K562 (cell line): ENCODE measurements around the gene RELL2. TPM values are rescaled to one million over a fixed set of nuclear protein-coding genes. Genes with fewer than 3 reads are reported as not detected.

ENCODE experiments used
- ASH1L ChIP-seq: fragments of 450-650 bp; IDR thresholded peaks from 2 replicates; pipeline ENCODE4 v1.6.1; 2018; ENCODE audit warnings: borderline replicate concordance, mild to moderate bottlenecking, low read depth; ENCODE audit not compliant: partially characterized antibody
- CHAMP1 ChIP-seq: fragments of 450-650 bp; IDR thresholded peaks from 2 replicates; pipeline ENCODE4 v1.6.1; 2016; ENCODE audit warnings: mild to moderate bottlenecking
- GATAD2B ChIP-seq: fragments of 450-650 bp; IDR thresholded peaks from 2 replicates; pipeline ENCODE4 v1.6.1; 2017; ENCODE audit warnings: mild to moderate bottlenecking, borderline replicate concordance
- MCM7 ChIP-seq, 2 experiments: fragments of 450-650 bp; IDR thresholded peaks; 2 replicates each; pipeline ENCODE4 v1.6.1; 2016 to 2018
- NCOA1 ChIP-seq: fragments of 450-650 bp; IDR thresholded peaks from 2 replicates; pipeline ENCODE4 v1.6.1; 2016; ENCODE audit warnings: low read depth
- NCOR1 ChIP-seq: fragments of 450-650 bp; IDR thresholded peaks from 2 replicates; pipeline ENCODE4 v1.6.1; 2016; ENCODE audit warnings: mild to moderate bottlenecking, moderate library complexity
- NUFIP1 ChIP-seq: fragments of 450-650 bp; IDR thresholded peaks from 2 replicates; pipeline ENCODE4 v1.6.1; 2018; ENCODE audit not compliant: partially characterized antibody
- SOX6 ChIP-seq: fragments of 450-650 bp; IDR thresholded peaks from 2 replicates; pipeline ENCODE4 v1.6.1; 2014; ENCODE audit warnings: mild to moderate bottlenecking
- XRCC4 ChIP-seq: IDR thresholded peaks from one replicate; pipeline ENCODE4 v1.6.1; 2011; ENCODE audit not compliant: insufficient read depth, insufficient read length; ENCODE audit errors: extremely low read depth
- ZNF384 ChIP-seq: IDR thresholded peaks from 2 replicates; pipeline ENCODE4 v1.6.1; 2012; ENCODE audit warnings: low read depth, low read length, improper control_type of control experiment
- polyA plus RNA-seq, 8 experiments: library from polyadenylated mRNA; depleted of rRNA in 4 of 8; stranded (reverse) in 5 of 8; unstranded in 3 of 8; fragments of >200 nt; fragmentation: Nextera tagmentation in 2 of 8; fragmentation: Illumina TruSeq in 1 of 8; extraction: Ambion mirVana in 2 of 8; extraction: Trizol in 1 of 8; gene quantifications; 2 replicates each; pipeline versions ENCODE4 v1.2.1 to v1.2.3, GENCODE V29; 2011 to 2014; ENCODE audit warnings: inconsistent platforms in 1 of 8, missing spikeins in 1 of 8
- total RNA-seq, 7 experiments: library from RNA; depleted of rRNA in 6 of 7; stranded (reverse); fragments of >200 nt in 6 of 7; fragmentation: Illumina TruSeq in 2 of 7; extraction: Trizol in 2 of 7; gene quantifications; 2 replicates each; pipeline versions ENCODE4 v1.2.1 to v1.2.3, GENCODE V29; 2011 to 2021; ENCODE audit warnings: low replicate concordance in 1 of 7
- TF ChIP-seq, protein P1 (sequence below): sonication (generic); formaldehyde crosslinking; IDR thresholded peaks from 2 replicates; pipeline ENCODE4 v1.8.1; 2023; ENCODE audit warnings: mild to moderate bottlenecking, missing genetic modification reagents
- TF ChIP-seq, protein P2 (sequence below): fragments of 450-650 bp; IDR thresholded peaks from 2 replicates; pipeline ENCODE4 v1.6.1; 2016; ENCODE audit warnings: mild to moderate bottlenecking, moderate library complexity

Gene RELL2
- total and polyA plus RNA-seq, 9 of the 15 experiments (the other 6 are each of a cell fraction or from before 2014, with no cell fraction given): 0.06 to 36.0 (median 14.3) TPM

- no peak for TF ChIP-seq GATAD2B
- TF ChIP-seq, protein P1, sequence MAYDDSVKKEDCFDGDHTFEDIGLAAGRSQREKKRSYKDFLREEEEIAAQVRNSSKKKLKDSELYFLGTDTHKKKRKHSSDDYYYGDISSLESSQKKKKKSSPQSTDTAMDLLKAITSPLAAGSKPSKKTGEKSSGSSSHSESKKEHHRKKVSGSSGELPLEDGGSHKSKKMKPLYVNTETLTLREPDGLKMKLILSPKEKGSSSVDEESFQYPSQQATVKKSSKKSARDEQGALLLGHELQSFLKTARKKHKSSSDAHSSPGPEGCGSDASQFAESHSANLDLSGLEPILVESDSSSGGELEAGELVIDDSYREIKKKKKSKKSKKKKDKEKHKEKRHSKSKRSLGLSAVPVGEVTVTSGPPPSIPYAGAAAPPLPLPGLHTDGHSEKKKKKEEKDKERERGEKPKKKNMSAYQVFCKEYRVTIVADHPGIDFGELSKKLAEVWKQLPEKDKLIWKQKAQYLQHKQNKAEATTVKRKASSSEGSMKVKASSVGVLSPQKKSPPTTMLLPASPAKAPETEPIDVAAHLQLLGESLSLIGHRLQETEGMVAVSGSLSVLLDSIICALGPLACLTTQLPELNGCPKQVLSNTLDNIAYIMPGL (CRISPR knock-in tag): no peak
- TF ChIP-seq XRCC4: no peak
- no peak for TF ChIP-seq SOX6
- TF ChIP-seq, protein P2, sequence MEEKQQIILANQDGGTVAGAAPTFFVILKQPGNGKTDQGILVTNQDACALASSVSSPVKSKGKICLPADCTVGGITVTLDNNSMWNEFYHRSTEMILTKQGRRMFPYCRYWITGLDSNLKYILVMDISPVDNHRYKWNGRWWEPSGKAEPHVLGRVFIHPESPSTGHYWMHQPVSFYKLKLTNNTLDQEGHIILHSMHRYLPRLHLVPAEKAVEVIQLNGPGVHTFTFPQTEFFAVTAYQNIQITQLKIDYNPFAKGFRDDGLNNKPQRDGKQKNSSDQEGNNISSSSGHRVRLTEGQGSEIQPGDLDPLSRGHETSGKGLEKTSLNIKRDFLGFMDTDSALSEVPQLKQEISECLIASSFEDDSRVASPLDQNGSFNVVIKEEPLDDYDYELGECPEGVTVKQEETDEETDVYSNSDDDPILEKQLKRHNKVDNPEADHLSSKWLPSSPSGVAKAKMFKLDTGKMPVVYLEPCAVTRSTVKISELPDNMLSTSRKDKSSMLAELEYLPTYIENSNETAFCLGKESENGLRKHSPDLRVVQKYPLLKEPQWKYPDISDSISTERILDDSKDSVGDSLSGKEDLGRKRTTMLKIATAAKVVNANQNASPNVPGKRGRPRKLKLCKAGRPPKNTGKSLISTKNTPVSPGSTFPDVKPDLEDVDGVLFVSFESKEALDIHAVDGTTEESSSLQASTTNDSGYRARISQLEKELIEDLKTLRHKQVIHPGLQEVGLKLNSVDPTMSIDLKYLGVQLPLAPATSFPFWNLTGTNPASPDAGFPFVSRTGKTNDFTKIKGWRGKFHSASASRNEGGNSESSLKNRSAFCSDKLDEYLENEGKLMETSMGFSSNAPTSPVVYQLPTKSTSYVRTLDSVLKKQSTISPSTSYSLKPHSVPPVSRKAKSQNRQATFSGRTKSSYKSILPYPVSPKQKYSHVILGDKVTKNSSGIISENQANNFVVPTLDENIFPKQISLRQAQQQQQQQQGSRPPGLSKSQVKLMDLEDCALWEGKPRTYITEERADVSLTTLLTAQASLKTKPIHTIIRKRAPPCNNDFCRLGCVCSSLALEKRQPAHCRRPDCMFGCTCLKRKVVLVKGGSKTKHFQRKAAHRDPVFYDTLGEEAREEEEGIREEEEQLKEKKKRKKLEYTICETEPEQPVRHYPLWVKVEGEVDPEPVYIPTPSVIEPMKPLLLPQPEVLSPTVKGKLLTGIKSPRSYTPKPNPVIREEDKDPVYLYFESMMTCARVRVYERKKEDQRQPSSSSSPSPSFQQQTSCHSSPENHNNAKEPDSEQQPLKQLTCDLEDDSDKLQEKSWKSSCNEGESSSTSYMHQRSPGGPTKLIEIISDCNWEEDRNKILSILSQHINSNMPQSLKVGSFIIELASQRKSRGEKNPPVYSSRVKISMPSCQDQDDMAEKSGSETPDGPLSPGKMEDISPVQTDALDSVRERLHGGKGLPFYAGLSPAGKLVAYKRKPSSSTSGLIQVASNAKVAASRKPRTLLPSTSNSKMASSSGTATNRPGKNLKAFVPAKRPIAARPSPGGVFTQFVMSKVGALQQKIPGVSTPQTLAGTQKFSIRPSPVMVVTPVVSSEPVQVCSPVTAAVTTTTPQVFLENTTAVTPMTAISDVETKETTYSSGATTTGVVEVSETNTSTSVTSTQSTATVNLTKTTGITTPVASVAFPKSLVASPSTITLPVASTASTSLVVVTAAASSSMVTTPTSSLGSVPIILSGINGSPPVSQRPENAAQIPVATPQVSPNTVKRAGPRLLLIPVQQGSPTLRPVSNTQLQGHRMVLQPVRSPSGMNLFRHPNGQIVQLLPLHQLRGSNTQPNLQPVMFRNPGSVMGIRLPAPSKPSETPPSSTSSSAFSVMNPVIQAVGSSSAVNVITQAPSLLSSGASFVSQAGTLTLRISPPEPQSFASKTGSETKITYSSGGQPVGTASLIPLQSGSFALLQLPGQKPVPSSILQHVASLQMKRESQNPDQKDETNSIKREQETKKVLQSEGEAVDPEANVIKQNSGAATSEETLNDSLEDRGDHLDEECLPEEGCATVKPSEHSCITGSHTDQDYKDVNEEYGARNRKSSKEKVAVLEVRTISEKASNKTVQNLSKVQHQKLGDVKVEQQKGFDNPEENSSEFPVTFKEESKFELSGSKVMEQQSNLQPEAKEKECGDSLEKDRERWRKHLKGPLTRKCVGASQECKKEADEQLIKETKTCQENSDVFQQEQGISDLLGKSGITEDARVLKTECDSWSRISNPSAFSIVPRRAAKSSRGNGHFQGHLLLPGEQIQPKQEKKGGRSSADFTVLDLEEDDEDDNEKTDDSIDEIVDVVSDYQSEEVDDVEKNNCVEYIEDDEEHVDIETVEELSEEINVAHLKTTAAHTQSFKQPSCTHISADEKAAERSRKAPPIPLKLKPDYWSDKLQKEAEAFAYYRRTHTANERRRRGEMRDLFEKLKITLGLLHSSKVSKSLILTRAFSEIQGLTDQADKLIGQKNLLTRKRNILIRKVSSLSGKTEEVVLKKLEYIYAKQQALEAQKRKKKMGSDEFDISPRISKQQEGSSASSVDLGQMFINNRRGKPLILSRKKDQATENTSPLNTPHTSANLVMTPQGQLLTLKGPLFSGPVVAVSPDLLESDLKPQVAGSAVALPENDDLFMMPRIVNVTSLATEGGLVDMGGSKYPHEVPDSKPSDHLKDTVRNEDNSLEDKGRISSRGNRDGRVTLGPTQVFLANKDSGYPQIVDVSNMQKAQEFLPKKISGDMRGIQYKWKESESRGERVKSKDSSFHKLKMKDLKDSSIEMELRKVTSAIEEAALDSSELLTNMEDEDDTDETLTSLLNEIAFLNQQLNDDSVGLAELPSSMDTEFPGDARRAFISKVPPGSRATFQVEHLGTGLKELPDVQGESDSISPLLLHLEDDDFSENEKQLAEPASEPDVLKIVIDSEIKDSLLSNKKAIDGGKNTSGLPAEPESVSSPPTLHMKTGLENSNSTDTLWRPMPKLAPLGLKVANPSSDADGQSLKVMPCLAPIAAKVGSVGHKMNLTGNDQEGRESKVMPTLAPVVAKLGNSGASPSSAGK: no peak
- TF ChIP-seq NCOR1: peak; percentile 8; the same call in 1 of the 2 replicates
- no peak for TF ChIP-seq NUFIP1
- peak; percentile 91 for TF ChIP-seq NCOA1
- no peak for TF ChIP-seq MCM7 (IDR thresholded peaks at IDR 0.05)
- TF ChIP-seq CHAMP1: no peak
- TF ChIP-seq ZNF384: peak; percentile 24; the same call in 1 of the 2 replicates
- peak; percentile 34 for TF ChIP-seq ASH1L
Observed at GRCh38 chr5:141618030-141618803, 18.6 kb upstream of the RELL2 start (continued).
